Activated CD8-positive, alpha-beta T cell treated with anti-CD3 and anti-CD28 coated beads, Interleukin-2, amount 10 ng/mL, durations not matched to agents 7 days and 5 days (primary cell): ENCODE results near the gene SLC9A3. TPM values are rescaled to one million over a fixed set of nuclear protein-coding genes. Genes with fewer than 3 reads are reported as not detected.

ENCODE experiments used
- ATAC-seq: fragments of 150-1000 bp; cut with Tn5 transposase; one replicate; pipeline ENCODE4 v1.10.0; 2021; ENCODE audit warnings: moderate library complexity
- CTCF ChIA-PET: fragments of 350-600 bp; sonication (Branson Sonifier 250); formaldehyde crosslinking; loops from one replicate; lab custom pipeline; 2021; ENCODE audit warnings: antibody characterized with exemption; lab: Charles Lee
- POLR2A ChIA-PET: fragments of 350-600 bp; sonication (Branson Sonifier 250); formaldehyde crosslinking; loops from one replicate; lab custom pipeline; 2021; ENCODE audit warnings: antibody characterized with exemption; lab: Charles Lee
- DNase-seq: peaks from one replicate; pipeline ENCODE4 v3.0.0-alpha.2; 2020
- H3K27ac Mint-ChIP-seq: one replicate; pipeline ENCODE4 v1.8.0; 2021; ENCODE audit warnings: mild to moderate bottlenecking, mixed read lengths
- H3K27me3 Mint-ChIP-seq: one replicate; pipeline ENCODE4 v1.8.0; 2021; ENCODE audit warnings: low read depth, mixed read lengths
- H3K36me3 Mint-ChIP-seq: one replicate; pipeline ENCODE4 v1.8.0; 2021; ENCODE audit warnings: low read depth, mixed read lengths
- H3K4me1 Mint-ChIP-seq: one replicate; pipeline ENCODE4 v1.8.0; 2021; ENCODE audit warnings: low read depth, mixed read lengths
- H3K4me3 Mint-ChIP-seq: one replicate; pipeline ENCODE4 v1.8.0; 2021; ENCODE audit warnings: mild to moderate bottlenecking, mixed read lengths
- H3K9me3 Mint-ChIP-seq: one replicate; pipeline ENCODE4 v1.8.0; 2022; ENCODE audit warnings: mixed read lengths; ENCODE audit not compliant: insufficient read depth
- total RNA-seq, 2 experiments: library from RNA; stranded (reverse); gene quantifications; one replicate each; pipeline ENCODE4 v1.2.3, GENCODE V29; 2021

The SLC9A3 gene
- total RNA-seq, 2 experiments from 2014 or later, result 1.6 to 1.9 TPM

DNA sequence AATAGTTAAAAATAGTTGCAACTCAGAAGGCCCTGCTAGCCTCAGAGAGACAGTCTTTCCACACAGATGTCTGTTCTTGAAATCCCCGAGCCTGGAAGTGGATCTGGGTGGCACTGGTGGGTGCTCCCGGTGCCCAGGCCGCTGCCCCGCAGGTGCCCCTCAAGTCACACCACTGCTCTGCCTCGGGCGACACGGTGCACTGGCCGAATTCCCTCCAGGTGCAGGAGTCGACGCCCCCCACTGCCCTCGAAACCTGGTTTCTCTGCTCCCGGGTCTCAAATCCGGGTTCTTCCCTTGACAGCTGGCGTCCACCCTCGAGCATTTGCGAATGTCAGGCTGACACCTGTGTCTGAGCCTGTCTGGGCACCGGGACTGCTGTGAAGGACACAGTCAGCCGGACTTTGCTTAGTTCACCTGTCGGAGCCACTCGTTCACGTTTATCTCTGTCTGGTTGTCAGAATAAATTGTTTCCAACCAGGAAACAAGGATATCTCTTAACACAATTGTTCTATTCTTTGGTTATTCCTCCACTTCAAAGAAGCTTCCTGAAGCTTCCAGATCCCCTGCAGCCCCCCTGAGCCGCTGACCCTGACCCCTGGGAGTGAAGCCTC, 27.1 kb downstream of the SLC9A3 start:
- Mint-ChIP-seq H3K9me3 (no peaks in the 10 kb centered on the region), H3K36me3 (no peaks in the 10 kb centered on the region), H3K4me3 (no peak overlapping the region), H3K27ac (no peak overlapping the region), H3K27me3 (peaks cover 3% of the 10 kb centered on the region), H3K4me1 (peaks cover 2% of the 10 kb centered on the region)
- CTCF ChIA-PET, result no interaction called here
- DNase-seq (no peak), ATAC-seq (no peak)
- POLR2A ChIA-PET, result no interaction called here

DNA sequence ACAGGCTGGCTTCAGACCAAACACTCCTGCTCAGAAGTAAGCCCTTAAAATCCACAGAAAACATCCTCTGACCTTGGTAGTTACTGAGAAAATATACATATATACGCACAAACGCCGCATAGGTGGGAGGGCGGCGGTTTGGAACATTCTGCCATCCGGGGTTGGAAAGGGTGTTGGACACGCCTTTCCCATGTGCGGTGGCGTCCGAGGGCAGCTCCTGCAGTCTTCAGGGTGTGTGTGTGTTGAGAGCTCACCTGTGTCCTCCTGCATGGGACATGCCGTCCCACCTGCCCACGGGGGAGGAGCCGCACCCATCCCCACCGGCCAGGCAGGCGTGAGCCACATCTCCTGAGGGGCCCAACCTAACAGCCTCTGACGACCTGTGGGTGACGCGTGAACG, 28.2 kb downstream of the SLC9A3 start:
- Mint-ChIP-seq H3K27ac (no peak overlapping the region), H3K4me1 (no peaks in the 10 kb centered on the region), H3K4me3 (no peak overlapping the region), H3K27me3 (peaks cover 3% of the 10 kb centered on the region), H3K36me3 (no peaks in the 10 kb centered on the region), H3K9me3 (no peaks in the 10 kb centered on the region)
- ATAC-seq (no peak), DNase-seq (no peak)
- ChIA-PET POLR2A (no interaction called here), CTCF (no interaction called here)

DNA sequence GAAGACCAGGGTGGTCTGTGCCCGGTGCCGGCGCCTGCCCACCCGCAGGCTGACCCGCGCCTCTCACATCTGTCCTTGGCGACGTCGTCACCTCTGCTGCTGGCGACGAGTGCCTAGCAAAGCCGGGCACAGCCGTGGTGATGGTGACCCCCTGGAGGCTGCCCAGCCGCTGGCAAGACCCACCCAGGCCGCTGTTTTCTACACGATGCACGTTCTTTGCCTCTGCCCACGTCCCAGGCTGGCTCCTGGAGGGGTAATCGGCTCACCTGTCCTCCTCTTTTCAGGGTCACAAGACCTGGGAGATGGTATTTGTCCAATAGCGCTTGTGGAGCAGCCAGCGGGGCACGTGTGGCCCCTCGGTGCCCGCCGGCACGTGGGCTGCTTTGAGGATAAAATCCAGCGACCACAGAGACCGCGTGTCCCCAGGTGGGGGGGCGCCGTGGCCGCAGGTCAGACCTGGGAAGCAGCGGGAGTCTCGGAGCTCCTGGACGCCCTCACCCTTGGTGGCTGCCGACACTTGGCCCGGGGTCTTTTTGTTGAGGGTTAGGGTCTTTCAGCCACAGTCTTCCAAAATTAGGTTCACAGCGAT, 29.5 kb downstream of the SLC9A3 start:
- DNase-seq (no peak), ATAC-seq (no peak)
- ChIA-PET CTCF (no interaction called here), POLR2A (no interaction called here)
- Mint-ChIP-seq H3K4me3 (no peak overlapping the region), H3K9me3 (no peaks in the 10 kb centered on the region), H3K36me3 (no peaks in the 10 kb centered on the region), H3K4me1 (no peaks in the 10 kb centered on the region), H3K27me3 (no peaks in the 10 kb centered on the region), H3K27ac (no peak overlapping the region)

DNA sequence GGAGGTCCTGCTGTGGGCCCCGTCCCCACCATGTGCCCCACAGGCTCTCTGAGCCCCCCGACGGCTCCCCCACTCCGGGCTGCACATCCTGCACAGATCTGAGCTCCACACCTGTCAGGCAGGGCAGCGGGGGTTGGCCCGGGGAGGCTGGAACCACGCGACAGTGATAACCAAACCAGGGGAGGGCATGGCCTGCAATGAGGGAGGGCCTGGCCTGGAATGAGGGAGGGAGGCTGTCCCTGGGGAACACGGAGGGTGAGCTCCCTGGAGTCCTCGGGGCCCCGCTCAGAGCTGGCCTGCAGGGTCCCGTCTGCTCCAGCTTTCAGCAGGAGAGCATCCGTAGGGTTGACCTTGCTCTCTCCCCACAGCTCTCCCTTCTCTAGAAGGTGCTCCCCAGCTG, 30.5 kb downstream of the SLC9A3 start:
- CTCF ChIA-PET, result no interaction called here
- POLR2A ChIA-PET, result no interaction called here
- Mint-ChIP-seq H3K4me3 (no peak overlapping the region), H3K27me3 (no peaks in the 10 kb centered on the region), H3K9me3 (no peaks in the 10 kb centered on the region), H3K27ac (no peak overlapping the region), H3K36me3 (no peaks in the 10 kb centered on the region), H3K4me1 (no peaks in the 10 kb centered on the region)
- ATAC-seq, result no peak
- no peak for DNase-seq

DNA sequence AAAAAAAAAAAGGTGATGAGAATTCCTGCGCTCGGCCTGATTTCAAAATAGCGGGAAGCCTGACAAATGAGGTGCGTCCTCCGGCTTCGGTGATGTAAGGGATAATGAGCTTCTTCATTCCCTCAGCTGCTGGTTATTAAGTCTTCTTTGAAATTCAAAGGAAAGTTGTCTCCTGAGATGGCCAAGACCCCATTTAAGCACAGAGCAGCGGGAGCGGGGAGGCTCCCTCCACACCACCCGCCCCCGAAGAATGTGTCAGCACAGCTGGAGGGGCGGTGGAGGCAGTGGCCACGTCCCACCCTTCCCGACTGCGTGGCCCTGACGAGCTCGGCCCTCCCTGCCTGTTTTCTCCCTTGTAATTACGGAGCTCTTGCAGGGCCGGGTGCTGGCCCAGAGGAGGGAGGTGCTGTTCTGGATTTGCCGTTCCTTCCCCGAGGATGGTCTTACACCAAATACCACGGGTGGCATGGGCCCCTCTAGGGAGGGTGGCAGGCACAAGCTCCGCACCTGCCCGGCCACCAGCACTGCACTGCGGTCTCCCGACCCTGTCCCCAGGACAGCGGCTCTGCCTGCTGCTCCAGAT, 31.0 kb downstream of the SLC9A3 start:
- Mint-ChIP-seq H3K27ac (no peak overlapping the region), H3K4me1 (no peaks in the 10 kb centered on the region), H3K36me3 (no peaks in the 10 kb centered on the region), H3K27me3 (no peaks in the 10 kb centered on the region), H3K9me3 (no peaks in the 10 kb centered on the region), H3K4me3 (no peak overlapping the region)
- ChIA-PET CTCF (no interaction called here), POLR2A (interaction anchor here (0.5 kb wide), 1 partner anchor 308 kb away, joined by 3 read pairs; no protein-coding TSS in a partner anchor)
- no peak for ATAC-seq
- no peak for DNase-seq

DNA sequence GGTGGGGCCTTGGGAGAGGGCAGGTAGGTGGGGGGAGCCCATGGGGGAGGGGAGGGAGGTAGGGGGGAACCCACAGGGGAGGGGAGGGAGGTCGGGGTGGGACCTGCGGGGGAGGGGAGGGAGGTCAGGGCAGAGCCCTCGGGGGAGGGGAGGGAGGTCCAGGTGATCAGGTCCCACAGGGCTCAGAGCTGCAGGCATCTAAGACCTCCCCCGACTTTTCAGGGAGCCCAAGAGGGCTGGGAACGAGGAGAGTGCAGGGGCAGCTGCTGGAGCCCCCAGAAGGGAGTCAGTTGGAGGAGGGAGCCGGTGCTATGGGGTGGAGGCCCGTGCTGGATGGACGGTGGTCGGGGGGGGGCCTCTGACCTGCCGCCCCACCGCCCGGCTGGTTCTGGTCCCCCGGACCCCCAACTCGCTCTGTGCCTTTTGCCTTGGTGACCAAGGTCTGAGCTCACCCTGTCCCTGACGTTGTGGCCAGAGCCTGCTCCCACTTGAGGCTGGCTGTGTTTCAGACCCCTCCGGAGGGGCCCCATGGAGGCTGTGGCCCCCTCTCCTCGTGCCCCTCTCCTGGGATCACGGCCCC, 31.8 kb downstream of the SLC9A3 start:
- no peak for DNase-seq
- Mint-ChIP-seq H3K27ac (no peak overlapping the region), H3K4me1 (no peaks in the 10 kb centered on the region), H3K27me3 (no peaks in the 10 kb centered on the region), H3K36me3 (no peaks in the 10 kb centered on the region), H3K9me3 (no peaks in the 10 kb centered on the region), H3K4me3 (no peak overlapping the region)
- no peak for ATAC-seq
- ChIA-PET CTCF (no interaction called here), POLR2A (no interaction called here)

DNA sequence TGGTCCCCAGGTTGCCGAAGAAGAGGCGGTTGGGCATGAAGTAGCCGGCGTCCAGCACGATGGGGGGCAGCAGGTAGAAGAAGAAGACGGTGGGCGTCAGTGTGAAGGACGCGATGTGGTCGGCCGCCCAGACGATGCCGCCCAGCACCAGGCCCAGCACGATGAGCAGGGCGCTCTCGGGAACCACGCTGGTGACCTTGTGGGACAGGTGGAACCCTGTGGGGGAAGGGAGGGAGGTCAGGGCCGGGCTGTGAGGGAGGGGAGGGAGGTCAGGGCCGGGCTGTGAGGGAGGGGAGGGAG, 32.4 kb downstream of the SLC9A3 start:
- no peak overlapping the region for H3K4me3 Mint-ChIP-seq
- no peaks in the 10 kb centered on the region for H3K36me3 Mint-ChIP-seq
- ChIA-PET CTCF (no interaction called here), POLR2A (no interaction called here)
- H3K4me1 Mint-ChIP-seq, result no peaks in the 10 kb centered on the region
- H3K9me3 Mint-ChIP-seq, result no peaks in the 10 kb centered on the region
- H3K27me3 Mint-ChIP-seq, result no peaks in the 10 kb centered on the region
- no peak overlapping the region for H3K27ac Mint-ChIP-seq
- DNase-seq, result no peak
- no peak for ATAC-seq

DNA sequence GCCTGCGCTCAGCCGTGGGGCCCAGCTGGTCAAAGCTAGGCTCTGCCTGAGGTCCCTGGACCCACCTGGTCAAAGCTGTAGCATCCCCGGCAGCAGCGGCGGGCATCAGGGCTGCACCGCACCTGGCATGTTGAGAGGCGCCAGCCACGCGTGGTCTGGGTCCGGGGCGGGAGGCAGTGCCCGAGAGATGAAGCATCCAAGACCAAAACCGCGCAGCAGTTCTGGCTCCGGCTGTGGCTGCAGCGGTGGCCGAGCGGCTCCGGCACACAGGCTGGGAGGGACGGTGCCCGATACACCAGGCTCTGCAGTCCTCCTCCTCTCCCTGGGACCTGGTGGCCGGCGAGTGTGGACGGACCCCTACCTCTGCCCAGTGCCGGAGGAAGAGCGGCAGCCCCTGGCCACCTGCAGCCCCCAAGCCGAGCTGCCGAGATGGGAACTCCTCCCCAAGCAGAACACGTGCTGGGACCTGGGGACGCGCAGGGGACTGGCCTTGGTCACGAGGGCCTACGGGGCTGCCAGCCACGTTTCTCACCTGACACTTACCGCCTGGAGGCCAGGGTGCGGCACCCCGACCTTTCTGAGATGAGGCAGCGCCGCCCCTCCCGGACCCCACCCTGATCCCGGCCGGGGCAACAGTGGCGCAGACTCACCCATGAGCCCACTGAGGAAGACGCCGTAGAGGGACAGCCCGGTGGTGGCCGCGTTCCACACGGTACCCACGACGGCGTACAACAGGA, 33.0 kb downstream of the SLC9A3 start:
- H3K27me3 Mint-ChIP-seq, result no peaks in the 10 kb centered on the region
- no peak overlapping the region for H3K4me3 Mint-ChIP-seq
- H3K4me1 Mint-ChIP-seq, result peaks cover 3% of the 10 kb centered on the region
- H3K27ac Mint-ChIP-seq, result no peak overlapping the region
- ChIA-PET CTCF (no interaction called here), POLR2A (no interaction called here)
- no peaks in the 10 kb centered on the region for H3K36me3 Mint-ChIP-seq
- no peak for ATAC-seq
- no peak for DNase-seq
- H3K9me3 Mint-ChIP-seq, result no peaks in the 10 kb centered on the region

DNA sequence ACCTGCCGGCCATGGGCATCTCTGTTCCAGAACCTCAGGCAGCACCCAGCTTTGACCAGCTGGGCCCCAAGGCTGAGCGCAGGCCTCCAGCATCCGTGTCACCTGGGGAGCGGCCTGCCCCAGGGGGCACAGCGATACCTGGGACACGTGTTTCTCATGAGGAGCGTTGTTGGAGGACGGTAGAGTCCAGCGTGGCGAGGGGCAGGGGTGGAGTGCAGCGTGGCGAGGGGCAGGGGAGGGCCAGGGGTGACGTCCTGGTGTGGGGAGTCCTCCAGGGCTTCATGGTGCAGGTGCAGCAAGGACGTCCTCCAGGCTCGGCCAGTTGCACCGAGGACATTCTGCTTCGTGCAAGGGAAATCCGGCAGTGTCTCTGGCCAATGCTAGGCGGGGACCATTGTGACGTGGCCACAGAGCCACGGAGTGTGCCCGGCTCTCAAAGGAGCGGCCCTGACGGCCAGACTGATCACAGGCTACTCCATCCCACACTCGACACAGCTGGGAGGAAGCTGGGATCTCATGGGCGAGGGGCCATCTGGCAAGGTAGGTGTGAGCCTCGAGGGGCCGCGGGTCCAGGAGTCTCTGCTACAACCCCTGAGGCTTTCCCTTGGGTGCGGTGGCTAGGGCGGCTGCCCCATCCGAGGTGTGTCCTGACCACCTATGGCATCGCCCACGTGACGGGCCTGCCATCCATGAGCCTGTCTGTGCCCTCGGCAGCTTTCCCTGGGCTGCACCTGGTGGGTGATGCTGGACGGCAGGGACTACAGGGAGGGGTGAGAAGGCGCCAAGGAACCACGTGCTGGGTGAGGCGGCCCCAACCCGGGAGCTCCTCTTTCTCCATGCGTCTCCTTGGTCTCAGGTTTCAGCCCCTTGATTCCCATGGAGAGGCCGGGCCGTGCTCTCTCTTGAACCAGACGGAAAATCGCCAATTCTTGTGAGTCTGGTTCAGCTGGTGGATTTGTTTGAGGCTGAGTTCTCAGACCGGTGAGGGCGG, 33.8 kb downstream of the SLC9A3 start:
- ChIA-PET POLR2A (no interaction called here), CTCF (no interaction called here)
- H3K27me3 Mint-ChIP-seq, result no peaks in the 10 kb centered on the region
- H3K4me3 Mint-ChIP-seq, result no peak overlapping the region
- H3K9me3 Mint-ChIP-seq, result no peaks in the 10 kb centered on the region
- H3K27ac Mint-ChIP-seq, result no peak overlapping the region
- peaks cover 10% of the 10 kb centered on the region for H3K4me1 Mint-ChIP-seq
- H3K36me3 Mint-ChIP-seq, result no peaks in the 10 kb centered on the region
- ATAC-seq (no peak), DNase-seq (no peak)

DNA sequence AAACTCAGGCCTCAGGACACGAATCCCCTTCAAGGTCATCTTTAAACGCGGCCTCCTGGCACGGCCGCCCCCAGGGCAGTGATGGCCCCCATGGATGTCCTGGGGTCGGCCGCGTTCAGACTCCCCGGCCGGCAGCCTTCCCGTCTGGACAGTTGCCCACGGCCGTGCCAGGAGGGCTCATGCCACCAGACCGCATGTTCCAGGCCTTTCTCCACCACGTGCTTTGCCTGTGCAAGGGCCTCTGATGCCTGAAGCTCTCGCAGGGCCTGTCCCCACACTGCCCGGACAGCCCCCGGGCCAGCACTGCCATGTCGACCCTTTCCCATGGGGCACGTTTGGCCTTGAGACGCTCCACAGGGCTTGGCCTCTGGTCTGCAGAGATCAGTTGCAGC, 34.6 kb downstream of the SLC9A3 start:
- H3K4me1 Mint-ChIP-seq, result peaks cover 16% of the 10 kb centered on the region
- POLR2A ChIA-PET, result no interaction called here
- ATAC-seq, result no peak
- no peak overlapping the region for H3K4me3 Mint-ChIP-seq
- DNase-seq, result no peak
- no peaks in the 10 kb centered on the region for H3K27me3 Mint-ChIP-seq
- no peak overlapping the region for H3K27ac Mint-ChIP-seq
- CTCF ChIA-PET, result no interaction called here
- H3K9me3 Mint-ChIP-seq, result no peaks in the 10 kb centered on the region
- no peaks in the 10 kb centered on the region for H3K36me3 Mint-ChIP-seq
